ENCODE results near the gene JADE2.

The JADE2 gene

GRCh38 chr5:134582281-134582680 lies 56.8 kb downstream of the JADE2 start:
- H3K23ac ChIP-seq (ENCODE audit: low read depth, low read length, poor library complexity) = no peak overlapping the region
- no peak overlapping the region for H3K27ac ChIP-seq (replicated peaks; ENCODE audit: low read length)
- H2BK5ac ChIP-seq (ENCODE audit: low read length) = no peak overlapping the region
- H3K4me2 ChIP-seq (ENCODE audit: insufficient read depth, low read length, poor library complexity, severe bottlenecking) = no peak overlapping the region
- no CpG with 5 or more reads among the region's 5 CpGs for WGBS, 2 donors (ENCODE audit: extremely low coverage in 2 of 2, insufficient read length in 2 of 2, insufficient replicate concordance in 1 of 2)
- peak overlapping the region; percentile 51 for H3K14ac ChIP-seq (ENCODE audit: low read length)
- H3K9ac ChIP-seq (ENCODE audit: low read depth, low read length, poor library complexity) = no peak overlapping the region
- no peak overlapping the region for H3K4ac ChIP-seq (ENCODE audit: low read length)
- no peak overlapping the region for H2BK120ac ChIP-seq (ENCODE audit: low read depth, low read length)
- no peak overlapping the region for H3K4me3 ChIP-seq (ENCODE audit: low read length in 2 of 2)
- no peak overlapping the region for H4K91ac ChIP-seq (ENCODE audit: low read depth, low read length, poor library complexity)
- no peak overlapping the region for H3K18ac ChIP-seq (ENCODE audit: low read length)
- no peak overlapping the region for H2AK5ac ChIP-seq (ENCODE audit: low read depth, low read length)
- no peak for DNase-seq (ENCODE audit: low spot score)
- no peak overlapping the region for H2AFZ ChIP-seq (ENCODE audit: low read length)
- H3K36me3 ChIP-seq (replicated peaks in 1 of 2; ENCODE audit: control insufficient read depth in 2 of 2, insufficient read depth in 2 of 2, low read length in 2 of 2) = no peaks in the 10 kb centered on the region
- H3K4me1 ChIP-seq (ENCODE audit: control insufficient read depth in 2 of 2, insufficient read depth in 1 of 2, low read depth in 1 of 2, low read length in 2 of 2) = peaks cover 0 to 2% of the 10 kb centered on the region in 2 donors
- no peak overlapping the region for H4K8ac ChIP-seq (ENCODE audit: low read depth, low read length)
- no peak overlapping the region for H2BK12ac ChIP-seq (ENCODE audit: low read length)
- H3K27me3 ChIP-seq (ENCODE audit: control insufficient read depth in 3 of 3, insufficient read depth in 3 of 3, low read depth in 1 of 3, low read length in 3 of 3) = peaks cover 0 to 12% (median 0%) of the 10 kb centered on the region in 3 experiments
- H2BK15ac ChIP-seq (ENCODE audit: low read length) = no peak overlapping the region
- H3K79me1 ChIP-seq (ENCODE audit: low read depth, low read length) = no peaks in the 10 kb centered on the region
- no peaks in the 10 kb centered on the region for H3K9me3 ChIP-seq (replicated peaks in 1 of 2; ENCODE audit: control insufficient read depth in 2 of 2, insufficient read depth in 1 of 2, low read depth in 1 of 2, low read length in 2 of 2)

GRCh38 chr5:134582941-134583340 lies 57.5 kb downstream of the JADE2 start:
- no peak for DNase-seq (ENCODE audit: low spot score)
- H2BK15ac ChIP-seq (ENCODE audit: low read length) = no peak overlapping the region
- no peak overlapping the region for H3K4me3 ChIP-seq (ENCODE audit: low read length in 2 of 2)
- no peak overlapping the region for H3K4me2 ChIP-seq (ENCODE audit: insufficient read depth, low read length, poor library complexity, severe bottlenecking)
- H2BK12ac ChIP-seq (ENCODE audit: low read length) = no peak overlapping the region
- H4K8ac ChIP-seq (ENCODE audit: low read depth, low read length) = no peak overlapping the region
- H4K91ac ChIP-seq (ENCODE audit: low read depth, low read length, poor library complexity) = no peak overlapping the region
- no peak overlapping the region for H3K9ac ChIP-seq (ENCODE audit: low read depth, low read length, poor library complexity)
- H3K27me3 ChIP-seq (ENCODE audit: control insufficient read depth in 3 of 3, insufficient read depth in 3 of 3, low read depth in 1 of 3, low read length in 3 of 3) = peaks cover 0 to 12% (median 0%) of the 10 kb centered on the region in 3 experiments
- H2BK5ac ChIP-seq (ENCODE audit: low read length) = no peak overlapping the region
- no peaks in the 10 kb centered on the region for H3K4me1 ChIP-seq (ENCODE audit: control insufficient read depth in 2 of 2, insufficient read depth in 1 of 2, low read depth in 1 of 2, low read length in 2 of 2)
- H3K9me3 ChIP-seq (replicated peaks in 1 of 2; ENCODE audit: control insufficient read depth in 2 of 2, insufficient read depth in 1 of 2, low read depth in 1 of 2, low read length in 2 of 2) = no peaks in the 10 kb centered on the region
- no peak overlapping the region for H2AFZ ChIP-seq (ENCODE audit: low read length)
- no peak overlapping the region for H3K14ac ChIP-seq (ENCODE audit: low read length)
- H3K27ac ChIP-seq (replicated peaks; ENCODE audit: low read length) = no peak overlapping the region
- no peaks in the 10 kb centered on the region for H3K36me3 ChIP-seq (replicated peaks in 1 of 2; ENCODE audit: control insufficient read depth in 2 of 2, insufficient read depth in 2 of 2, low read length in 2 of 2)
- no peaks in the 10 kb centered on the region for H3K79me1 ChIP-seq (ENCODE audit: low read depth, low read length)
- H2AK5ac ChIP-seq (ENCODE audit: low read depth, low read length) = no peak overlapping the region
- no peak overlapping the region for H3K18ac ChIP-seq (ENCODE audit: low read length)
- WGBS, 2 donors (ENCODE audit: extremely low coverage in 2 of 2, insufficient read length in 2 of 2, insufficient replicate concordance in 1 of 2) = no CpG with 5 or more reads among the region's 10 CpGs
- H3K23ac ChIP-seq (ENCODE audit: low read depth, low read length, poor library complexity) = no peak overlapping the region
- H2BK120ac ChIP-seq (ENCODE audit: low read depth, low read length) = no peak overlapping the region
- H3K4ac ChIP-seq (ENCODE audit: low read length) = no peak overlapping the region

- Histone ChIP-seq H3K9me3 (replicated peaks in 1 of 2; ENCODE audit: control insufficient read depth in 2 of 2, insufficient read depth in 1 of 2, low read depth in 1 of 2, low read length in 2 of 2) (no peaks in the 10 kb centered on the region), H3K4me2 (ENCODE audit: insufficient read depth, low read length, poor library complexity, severe bottlenecking) (no peak overlapping the region), H4K91ac (ENCODE audit: low read depth, low read length, poor library complexity) (no peak overlapping the region), H2BK15ac (ENCODE audit: low read length) (no peak overlapping the region), H2AFZ (ENCODE audit: low read length) (no peak overlapping the region), H3K9ac (ENCODE audit: low read depth, low read length, poor library complexity) (no peak overlapping the region), H3K27me3 (ENCODE audit: control insufficient read depth in 3 of 3, insufficient read depth in 3 of 3, low read depth in 1 of 3, low read length in 3 of 3) (peaks cover 0 to 12% (median 0%) of the 10 kb centered on the region in 3 experiments), H3K36me3 (replicated peaks in 1 of 2; ENCODE audit: control insufficient read depth in 2 of 2, insufficient read depth in 2 of 2, low read length in 2 of 2) (no peaks in the 10 kb centered on the region), H3K27ac (replicated peaks; ENCODE audit: low read length) (no peak overlapping the region), H4K8ac (ENCODE audit: low read depth, low read length) (no peak overlapping the region), H3K79me1 (ENCODE audit: low read depth, low read length) (no peaks in the 10 kb centered on the region), H3K18ac (ENCODE audit: low read length) (no peak overlapping the region), H2BK5ac (ENCODE audit: low read length) (no peak overlapping the region), H3K14ac (ENCODE audit: low read length) (no peak overlapping the region), H2BK12ac (ENCODE audit: low read length) (no peak overlapping the region), H3K23ac (ENCODE audit: low read depth, low read length, poor library complexity) (no peak overlapping the region), H2AK5ac (ENCODE audit: low read depth, low read length) (no peak overlapping the region), H2BK120ac (ENCODE audit: low read depth, low read length) (no peak overlapping the region), H3K4ac (ENCODE audit: low read length) (no peak overlapping the region), H3K4me3 (ENCODE audit: low read length in 2 of 2) (no peak overlapping the region), H3K4me1 (ENCODE audit: control insufficient read depth in 2 of 2, insufficient read depth in 1 of 2, low read depth in 1 of 2, low read length in 2 of 2) (no peaks in the 10 kb centered on the region)
- no CpG with 5 or more reads among the region's 2 CpGs for WGBS, 2 donors (ENCODE audit: extremely low coverage in 2 of 2, insufficient read length in 2 of 2, insufficient replicate concordance in 1 of 2)
- no peak for DNase-seq (ENCODE audit: low spot score)
These were observed 58.3 kb downstream of the JADE2 start for GRCh38 chr5:134583766-134584165.

GRCh38 chr5:134584662-134585061 lies 59.2 kb downstream of the JADE2 start:
- Histone ChIP-seq H3K36me3 (replicated peaks in 1 of 2; ENCODE audit: control insufficient read depth in 2 of 2, insufficient read depth in 2 of 2, low read length in 2 of 2) (no peaks in the 10 kb centered on the region), H3K79me1 (ENCODE audit: low read depth, low read length) (no peaks in the 10 kb centered on the region), H3K4me3 (ENCODE audit: low read length in 2 of 2) (no peak overlapping the region), H3K4ac (ENCODE audit: low read length) (no peak overlapping the region), H2AK5ac (ENCODE audit: low read depth, low read length) (no peak overlapping the region), H2BK12ac (ENCODE audit: low read length) (no peak overlapping the region), H2BK120ac (ENCODE audit: low read depth, low read length) (no peak overlapping the region), H2BK5ac (ENCODE audit: low read length) (no peak overlapping the region), H3K14ac (ENCODE audit: low read length) (no peak overlapping the region), H3K27me3 (ENCODE audit: control insufficient read depth in 3 of 3, insufficient read depth in 3 of 3, low read depth in 1 of 3, low read length in 3 of 3) (peaks cover 0 to 12% (median 0%) of the 10 kb centered on the region in 3 experiments), H3K27ac (replicated peaks; ENCODE audit: low read length) (no peak overlapping the region), H4K91ac (ENCODE audit: low read depth, low read length, poor library complexity) (no peak overlapping the region), H2BK15ac (ENCODE audit: low read length) (no peak overlapping the region), H3K9ac (ENCODE audit: low read depth, low read length, poor library complexity) (no peak overlapping the region), H3K4me2 (ENCODE audit: insufficient read depth, low read length, poor library complexity, severe bottlenecking) (no peak overlapping the region), H3K9me3 (replicated peaks in 1 of 2; ENCODE audit: control insufficient read depth in 2 of 2, insufficient read depth in 1 of 2, low read depth in 1 of 2, low read length in 2 of 2) (no peaks in the 10 kb centered on the region), H2AFZ (ENCODE audit: low read length) (no peak overlapping the region), H3K4me1 (ENCODE audit: control insufficient read depth in 2 of 2, insufficient read depth in 1 of 2, low read depth in 1 of 2, low read length in 2 of 2) (no peaks in the 10 kb centered on the region), H3K23ac (ENCODE audit: low read depth, low read length, poor library complexity) (no peak overlapping the region), H4K8ac (ENCODE audit: low read depth, low read length) (no peak overlapping the region), H3K18ac (ENCODE audit: low read length) (no peak overlapping the region)
- no peak for DNase-seq (ENCODE audit: low spot score)
- WGBS, 2 donors (ENCODE audit: extremely low coverage in 2 of 2, insufficient read length in 2 of 2, insufficient replicate concordance in 1 of 2) = no CpG with 5 or more reads among the region's 3 CpGs

All from neuronal stem cell (in vitro differentiated cells).